ENCODE data around the gene RPTOR.
A peak's percentile ranks its signal among the peaks of the same experiment; 100 is the strongest.

RPTOR gene

DNA sequence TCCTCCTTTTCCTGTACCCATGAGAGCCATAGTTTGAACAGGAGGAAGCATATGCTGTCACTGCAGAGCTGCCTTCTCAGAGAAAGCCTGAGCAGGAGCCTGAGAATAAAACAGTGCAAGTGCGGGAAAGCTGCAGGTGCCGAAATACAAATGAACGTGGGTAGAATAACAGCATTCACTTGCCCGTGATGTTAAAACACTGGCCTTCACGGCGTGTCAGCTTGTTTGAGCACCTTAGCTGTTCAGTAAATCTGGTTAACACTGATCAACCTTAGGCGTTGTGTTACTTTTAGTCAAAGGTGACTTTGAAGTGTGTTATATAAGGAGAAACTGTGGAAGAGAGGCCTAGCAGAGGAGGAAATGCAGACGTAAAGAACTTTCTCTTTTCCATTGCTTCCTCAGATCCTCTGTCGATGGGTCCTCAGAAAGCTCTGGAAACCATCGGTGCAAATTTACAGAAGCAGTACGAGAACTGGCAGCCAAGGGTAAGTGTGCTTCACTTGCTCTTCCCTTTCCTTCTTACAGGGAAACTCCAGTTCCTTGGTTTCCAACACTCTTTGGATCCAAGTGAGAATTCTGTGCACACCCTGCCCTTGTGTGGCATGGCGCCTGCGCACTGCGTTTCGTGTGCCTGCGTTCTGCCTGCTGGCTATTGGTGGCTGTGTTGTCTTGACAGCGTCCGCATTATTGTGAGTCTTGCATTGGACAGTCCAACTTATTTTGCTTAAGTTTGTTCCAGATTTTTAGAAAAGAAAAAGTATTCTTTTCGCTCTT is 98.9 kb downstream of the RPTOR start:
- Histone ChIP-seq H3K36me3 (ENCODE audit: control insufficient read depth, insufficient read depth, low read length) (no peaks in the 10 kb centered on the region), H3K4me3 (ENCODE audit: low read length) (no peak overlapping the region), H3K27me3 (ENCODE audit: control insufficient read depth, insufficient read depth, low read length) (no peaks in the 10 kb centered on the region), H3K9me3 (ENCODE audit: control insufficient read depth, insufficient read depth, low read length) (no peaks in the 10 kb centered on the region), H3K4me1 (ENCODE audit: control insufficient read depth, insufficient read depth, low read length) (no peaks in the 10 kb centered on the region), H3K27ac (ENCODE audit: low read length) (no peak overlapping the region)
- no CpG with 5 or more reads among the region's 19 CpGs for WGBS (ENCODE audit: insufficient coverage, insufficient read length)
- DNase-seq (ENCODE audit: low read depth, low spot score) = no peak

DNA sequence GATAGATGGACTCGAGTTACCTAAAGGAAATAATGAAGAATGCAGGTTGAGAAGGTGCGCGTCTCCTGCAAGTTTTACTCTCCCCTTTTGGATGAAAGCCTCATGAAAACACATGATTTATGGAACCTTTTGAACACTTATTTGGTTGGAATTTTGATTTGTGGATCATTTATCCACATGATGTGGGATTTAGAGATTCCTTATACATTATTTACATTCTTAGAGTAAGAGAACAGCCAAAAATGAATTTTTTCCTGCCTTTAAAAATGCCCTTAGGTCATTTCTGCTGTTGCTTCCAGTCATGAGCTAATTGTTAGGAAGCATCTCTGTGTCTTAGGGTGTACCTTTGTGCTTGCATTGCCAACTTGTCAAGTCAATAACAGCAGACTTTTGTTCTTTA is 99.9 kb downstream of the RPTOR start:
- WGBS (ENCODE audit: insufficient coverage, insufficient read length) = no CpG with 5 or more reads among the region's 3 CpGs
- H3K36me3 ChIP-seq (ENCODE audit: control insufficient read depth, insufficient read depth, low read length) = no peaks in the 10 kb centered on the region
- no peak for DNase-seq (ENCODE audit: low read depth, low spot score)

DNA sequence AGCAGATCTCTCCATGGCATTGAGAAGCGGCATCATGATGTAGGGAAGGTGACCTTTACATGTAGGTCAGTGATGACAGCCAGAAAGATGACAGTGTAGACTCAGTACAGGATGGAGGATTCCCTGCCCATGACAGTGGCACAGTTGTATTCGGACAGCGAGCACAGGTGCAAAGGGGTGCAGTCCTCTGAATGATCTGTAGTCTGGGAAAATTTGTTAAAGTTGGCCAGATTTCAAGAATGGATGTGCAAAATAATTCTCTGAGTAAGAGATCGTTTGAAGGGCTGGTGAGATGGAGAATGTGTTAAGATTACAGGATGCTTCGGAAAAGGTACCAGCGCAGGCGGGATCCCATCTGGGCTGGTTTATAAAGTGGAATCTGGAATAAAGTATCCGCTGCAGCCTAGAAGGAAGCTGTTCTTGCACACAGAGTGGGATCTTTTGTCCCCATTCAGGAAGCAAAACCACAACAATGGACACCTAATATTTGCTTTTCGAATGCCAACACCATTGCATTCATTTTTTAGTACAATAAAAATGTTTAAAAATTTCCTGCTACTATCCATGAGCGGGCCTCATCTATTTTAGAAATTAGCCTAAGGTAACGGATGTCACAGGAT is 101.2 kb downstream of the RPTOR start:
- no peak overlapping the region for H3K27ac ChIP-seq (ENCODE audit: low read length)
- WGBS (ENCODE audit: insufficient coverage, insufficient read length) = no CpG with 5 or more reads among the region's 11 CpGs
- DNase-seq (ENCODE audit: low read depth, low spot score) = no peak
- H3K27me3 ChIP-seq (ENCODE audit: control insufficient read depth, insufficient read depth, low read length) = no peaks in the 10 kb centered on the region
- H3K4me3 ChIP-seq (ENCODE audit: low read length) = no peak overlapping the region
- no peaks in the 10 kb centered on the region; the same call in 1 of the 2 replicates for H3K9me3 ChIP-seq (ENCODE audit: control insufficient read depth, insufficient read depth, low read length)
- peaks cover 6% of the 10 kb centered on the region for H3K4me1 ChIP-seq (ENCODE audit: control insufficient read depth, insufficient read depth, low read length)
- H3K36me3 ChIP-seq (ENCODE audit: control insufficient read depth, insufficient read depth, low read length) = no peaks in the 10 kb centered on the region

More for the DNA sequence above, 99.9 kb downstream of the RPTOR start:
- no peaks in the 10 kb centered on the region for H3K27me3 ChIP-seq (ENCODE audit: control insufficient read depth, insufficient read depth, low read length)
- no peak overlapping the region for H3K4me3 ChIP-seq (ENCODE audit: low read length)
- H3K9me3 ChIP-seq (ENCODE audit: control insufficient read depth, insufficient read depth, low read length) = no peaks in the 10 kb centered on the region; the same call in 1 of the 2 replicates
- H3K4me1 ChIP-seq (ENCODE audit: control insufficient read depth, insufficient read depth, low read length) = no peaks in the 10 kb centered on the region; the same call in 1 of the 2 replicates
- H3K27ac ChIP-seq (ENCODE audit: low read length) = no peak overlapping the region

DNA sequence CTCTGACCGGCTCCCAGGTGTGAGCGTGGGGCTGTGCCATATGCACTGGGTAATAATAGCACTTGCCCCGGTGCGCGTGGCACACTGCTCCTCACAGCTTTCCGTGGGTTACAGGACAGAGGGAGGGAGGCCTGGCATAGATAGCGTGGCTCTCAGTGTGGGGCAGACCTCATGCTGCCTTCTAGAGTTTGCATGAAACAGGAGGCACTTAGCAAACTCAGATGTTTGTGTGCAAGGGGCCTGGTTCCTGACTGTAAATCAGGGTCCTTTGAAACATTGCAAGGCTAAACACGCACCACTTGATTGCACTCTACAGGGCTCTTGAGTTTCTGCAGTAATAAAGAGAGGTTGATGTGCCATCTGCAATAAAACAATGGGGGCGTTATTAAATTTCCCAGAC is 101.7 kb downstream of the RPTOR start:
- no peak for DNase-seq (ENCODE audit: low read depth, low spot score)
- no peaks in the 10 kb centered on the region; the same call in 1 of the 2 replicates for H3K9me3 ChIP-seq (ENCODE audit: control insufficient read depth, insufficient read depth, low read length)
- no peak overlapping the region for H3K4me3 ChIP-seq (ENCODE audit: low read length)
- WGBS (ENCODE audit: insufficient coverage, insufficient read length) = no CpG with 5 or more reads among the region's 9 CpGs
- H3K36me3 ChIP-seq (ENCODE audit: control insufficient read depth, insufficient read depth, low read length) = no peaks in the 10 kb centered on the region
- H3K27ac ChIP-seq (ENCODE audit: low read length) = no peak overlapping the region
- H3K4me1 ChIP-seq (ENCODE audit: control insufficient read depth, insufficient read depth, low read length) = peaks cover 6% of the 10 kb centered on the region
- no peaks in the 10 kb centered on the region for H3K27me3 ChIP-seq (ENCODE audit: control insufficient read depth, insufficient read depth, low read length)

DNA sequence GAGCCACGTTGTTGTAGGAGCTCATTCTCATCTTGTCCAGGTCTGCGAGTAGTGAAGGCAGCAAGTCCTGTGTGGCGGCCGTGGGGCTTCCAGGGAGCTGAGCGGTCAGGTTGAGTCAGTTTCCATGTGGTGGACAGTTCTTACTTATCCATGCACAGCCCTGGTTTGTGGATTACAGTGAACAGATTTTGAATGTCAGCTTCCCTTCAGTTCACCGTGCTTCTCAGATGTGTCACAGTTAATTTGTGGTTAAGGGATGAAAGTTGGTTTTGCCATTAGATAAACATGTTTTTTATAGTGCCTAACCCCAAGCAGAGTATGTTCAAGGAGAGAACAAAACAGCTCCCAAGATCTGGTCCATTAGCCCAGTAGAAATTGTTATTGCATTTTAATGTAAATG is 103.1 kb downstream of the RPTOR start:
- Histone ChIP-seq H3K9me3 (ENCODE audit: control insufficient read depth, insufficient read depth, low read length) (no peaks in the 10 kb centered on the region; the same call in 1 of the 2 replicates), H3K4me1 (ENCODE audit: control insufficient read depth, insufficient read depth, low read length) (peaks cover 6% of the 10 kb centered on the region), H3K36me3 (ENCODE audit: control insufficient read depth, insufficient read depth, low read length) (no peaks in the 10 kb centered on the region), H3K4me3 (ENCODE audit: low read length) (no peak overlapping the region), H3K27ac (ENCODE audit: low read length) (no peak overlapping the region), H3K27me3 (ENCODE audit: control insufficient read depth, insufficient read depth, low read length) (no peaks in the 10 kb centered on the region)
- no peak for DNase-seq (ENCODE audit: low read depth, low spot score)
- no CpG with 5 or more reads among the region's 6 CpGs for WGBS (ENCODE audit: insufficient coverage, insufficient read length)

DNA sequence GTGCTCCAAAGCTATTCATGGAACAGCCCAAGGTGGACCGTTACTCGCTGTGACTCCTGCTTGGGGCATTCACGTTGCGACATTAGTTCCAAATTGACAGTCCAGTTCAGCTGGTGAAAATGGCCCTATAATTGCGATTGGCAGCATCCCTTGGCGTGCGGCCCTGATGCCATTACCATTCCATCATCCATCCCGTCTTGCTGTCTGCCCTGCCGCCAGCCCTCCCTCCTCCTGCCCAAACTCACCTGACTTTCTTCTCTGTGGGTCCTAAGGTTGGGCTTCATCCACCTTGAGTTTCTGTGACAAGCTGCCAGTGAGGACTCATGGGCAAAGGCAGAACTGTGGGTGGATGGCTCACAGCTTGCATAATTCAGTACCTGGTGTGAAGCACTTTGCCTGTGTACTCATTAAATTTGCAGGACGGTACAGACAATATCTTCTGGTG is 104.6 kb downstream of the RPTOR start:
- no peaks in the 10 kb centered on the region; the same call in 1 of the 2 replicates for H3K9me3 ChIP-seq (ENCODE audit: control insufficient read depth, insufficient read depth, low read length)
- H3K36me3 ChIP-seq (ENCODE audit: control insufficient read depth, insufficient read depth, low read length) = no peaks in the 10 kb centered on the region
- DNase-seq (ENCODE audit: low read depth, low spot score) = no peak
- no peaks in the 10 kb centered on the region for H3K27me3 ChIP-seq (ENCODE audit: control insufficient read depth, insufficient read depth, low read length)
- no CpG with 5 or more reads among the region's 10 CpGs for WGBS (ENCODE audit: insufficient coverage, insufficient read length)
- peaks cover 6% of the 10 kb centered on the region for H3K4me1 ChIP-seq (ENCODE audit: control insufficient read depth, insufficient read depth, low read length)
- H3K27ac ChIP-seq (ENCODE audit: low read length) = no peak overlapping the region
- no peak overlapping the region for H3K4me3 ChIP-seq (ENCODE audit: low read length)

DNA sequence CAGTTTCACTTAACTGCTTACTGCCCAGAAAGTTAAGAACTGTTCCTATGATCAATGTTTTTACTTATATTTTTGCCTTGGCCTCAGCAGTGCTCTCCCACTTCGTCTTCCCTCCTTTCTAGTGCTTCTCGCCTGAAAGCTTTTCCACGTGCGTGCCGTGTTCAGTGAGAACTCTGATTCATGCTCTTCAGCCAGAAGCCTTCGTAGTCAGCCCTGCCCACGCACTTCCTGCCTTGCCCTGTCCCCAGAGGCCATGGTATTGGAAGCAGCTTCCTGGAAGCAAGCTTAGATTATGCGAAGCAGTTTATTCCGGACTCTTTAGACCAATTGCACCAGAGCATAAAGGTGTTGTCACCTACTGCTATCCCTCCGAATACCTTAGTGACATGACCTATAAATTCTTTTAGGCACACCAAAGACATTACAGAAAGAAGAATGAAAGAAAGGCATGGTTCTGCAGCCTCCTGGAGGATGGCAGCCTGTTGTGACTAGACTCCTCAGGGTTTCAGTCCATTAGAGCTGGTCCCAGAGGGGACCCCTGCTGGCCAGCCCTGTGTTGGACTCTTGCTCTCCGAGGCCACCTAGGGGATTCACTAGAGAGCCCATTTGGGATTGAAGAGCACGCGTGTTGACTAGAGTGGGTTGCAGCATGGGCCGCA is 105.2 kb downstream of the RPTOR start:
- Histone ChIP-seq H3K9me3 (ENCODE audit: control insufficient read depth, insufficient read depth, low read length) (no peaks in the 10 kb centered on the region; the same call in 1 of the 2 replicates), H3K27me3 (ENCODE audit: control insufficient read depth, insufficient read depth, low read length) (no peaks in the 10 kb centered on the region), H3K4me3 (ENCODE audit: low read length) (no peak overlapping the region), H3K4me1 (ENCODE audit: control insufficient read depth, insufficient read depth, low read length) (peaks cover 6% of the 10 kb centered on the region), H3K36me3 (ENCODE audit: control insufficient read depth, insufficient read depth, low read length) (no peaks in the 10 kb centered on the region), H3K27ac (ENCODE audit: low read length) (no peak overlapping the region)
- peak; percentile 31 for DNase-seq (ENCODE audit: low read depth, low spot score)
- no CpG with 5 or more reads among the region's 14 CpGs for WGBS (ENCODE audit: insufficient coverage, insufficient read length)

DNA sequence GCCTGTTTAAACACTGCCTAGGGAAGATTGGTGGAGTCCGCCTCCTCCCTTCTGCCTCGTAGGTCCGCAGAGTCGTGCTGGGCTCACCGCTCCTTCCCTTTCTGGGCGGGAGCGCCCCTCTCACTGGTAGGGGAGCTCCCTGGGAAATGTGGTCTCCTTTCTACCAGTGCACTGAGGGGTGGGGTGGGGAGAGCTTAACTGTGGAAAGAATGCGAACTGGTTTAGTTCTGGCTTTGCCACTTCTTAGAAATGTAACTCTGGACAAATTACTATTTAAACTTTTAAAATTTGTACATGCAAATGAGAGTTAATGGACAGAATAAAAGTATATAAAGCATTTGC is 105.7 kb downstream of the RPTOR start:
- Histone ChIP-seq H3K27ac (ENCODE audit: low read length) (no peak overlapping the region), H3K36me3 (ENCODE audit: control insufficient read depth, insufficient read depth, low read length) (no peaks in the 10 kb centered on the region), H3K27me3 (ENCODE audit: control insufficient read depth, insufficient read depth, low read length) (no peaks in the 10 kb centered on the region), H3K4me1 (ENCODE audit: control insufficient read depth, insufficient read depth, low read length) (peaks cover 6% of the 10 kb centered on the region), H3K4me3 (ENCODE audit: low read length) (no peak overlapping the region), H3K9me3 (ENCODE audit: control insufficient read depth, insufficient read depth, low read length) (no peaks in the 10 kb centered on the region; the same call in 1 of the 2 replicates)
- WGBS (ENCODE audit: insufficient coverage, insufficient read length) = no CpG with 5 or more reads among the region's 8 CpGs
- DNase-seq (ENCODE audit: low read depth, low spot score) = no peak

DNA sequence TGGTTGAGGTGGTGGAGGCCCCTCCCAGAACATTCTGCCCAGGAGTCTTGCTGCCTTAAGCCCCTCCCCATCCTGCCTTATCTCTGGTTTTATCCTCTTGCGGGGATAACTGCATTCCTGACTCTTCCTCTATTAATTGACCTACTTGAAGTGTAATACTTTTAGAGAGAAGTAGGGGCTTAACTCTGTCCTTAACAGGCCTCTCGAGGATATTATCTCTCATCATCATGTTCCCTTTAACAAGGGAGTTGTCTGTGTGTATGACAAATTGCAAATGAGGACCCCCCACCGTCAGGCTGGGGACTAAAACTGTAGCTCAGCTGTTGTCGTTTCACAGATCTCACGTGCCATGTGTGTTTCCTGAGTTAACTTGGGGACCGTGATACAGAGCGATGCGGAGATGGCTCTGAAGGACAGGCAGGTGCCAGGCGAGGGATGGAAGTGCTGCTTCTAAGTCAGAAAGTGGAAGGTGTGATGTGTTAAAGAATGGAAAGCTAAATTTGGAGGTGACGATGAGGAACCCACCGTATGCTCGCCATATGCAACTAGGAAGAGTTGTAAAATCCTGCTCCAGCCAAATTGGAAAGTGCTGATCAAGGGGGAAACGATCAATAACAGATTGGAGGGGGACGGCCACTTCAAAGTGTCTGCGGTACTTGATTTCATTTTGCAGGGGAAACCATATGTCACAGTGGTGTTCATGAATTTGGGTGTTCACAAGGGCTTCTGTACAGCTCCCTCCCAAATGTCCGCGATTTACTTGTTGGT is 106.3 kb downstream of the RPTOR start:
- Histone ChIP-seq H3K27me3 (ENCODE audit: control insufficient read depth, insufficient read depth, low read length) (no peaks in the 10 kb centered on the region), H3K36me3 (ENCODE audit: control insufficient read depth, insufficient read depth, low read length) (no peaks in the 10 kb centered on the region), H3K9me3 (ENCODE audit: control insufficient read depth, insufficient read depth, low read length) (no peaks in the 10 kb centered on the region; the same call in 1 of the 2 replicates), H3K4me3 (ENCODE audit: low read length) (no peak overlapping the region), H3K4me1 (ENCODE audit: control insufficient read depth, insufficient read depth, low read length) (peaks cover 6% of the 10 kb centered on the region), H3K27ac (ENCODE audit: low read length) (no peak overlapping the region)
- no CpG with 5 or more reads among the region's 17 CpGs for WGBS (ENCODE audit: insufficient coverage, insufficient read length)
- no peak for DNase-seq (ENCODE audit: low read depth, low spot score)

DNA sequence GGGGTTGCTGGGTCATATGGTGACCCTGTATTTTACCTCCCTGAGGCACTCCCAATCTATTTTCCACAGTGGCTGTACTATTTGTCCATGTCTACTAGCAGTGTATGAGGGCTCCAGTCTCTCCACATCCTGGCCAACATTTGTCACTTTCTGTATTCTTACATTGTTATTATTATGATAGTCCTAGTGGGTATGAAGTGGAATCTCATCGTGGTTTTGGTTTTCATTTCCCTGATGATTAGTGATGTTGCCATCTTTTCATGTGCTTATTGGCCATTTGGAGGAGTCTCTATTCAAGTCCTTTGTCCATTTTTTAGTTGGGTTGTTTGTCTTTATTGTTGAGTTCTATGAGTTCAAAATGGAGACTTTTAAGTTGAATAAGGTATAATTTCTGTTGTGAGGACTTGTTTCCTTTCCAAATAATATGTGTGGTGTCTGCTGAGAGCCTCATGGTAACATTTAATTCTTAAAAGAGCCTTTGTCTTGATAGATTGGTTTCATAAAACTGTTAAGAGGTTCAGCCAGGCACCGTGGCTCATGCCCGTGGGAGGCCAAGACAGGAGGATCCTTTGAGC is 108.2 kb downstream of the RPTOR start:
- WGBS (ENCODE audit: insufficient coverage, insufficient read length) = no CpG with 5 or more reads among the region's 3 CpGs
- no peak for DNase-seq (ENCODE audit: low read depth, low spot score)
- Histone ChIP-seq H3K4me3 (ENCODE audit: low read length) (no peak overlapping the region), H3K36me3 (ENCODE audit: control insufficient read depth, insufficient read depth, low read length) (no peaks in the 10 kb centered on the region), H3K27me3 (ENCODE audit: control insufficient read depth, insufficient read depth, low read length) (no peaks in the 10 kb centered on the region), H3K4me1 (ENCODE audit: control insufficient read depth, insufficient read depth, low read length) (peaks cover 6% of the 10 kb centered on the region), H3K27ac (ENCODE audit: low read length) (no peak overlapping the region), H3K9me3 (ENCODE audit: control insufficient read depth, insufficient read depth, low read length) (no peaks in the 10 kb centered on the region; the same call in 1 of the 2 replicates)
